Neural progenitor cell (in vitro differentiated cells): ENCODE data around the gene TMEM63C. TPM values are rescaled to one million over a fixed set of nuclear protein-coding genes. Genes with fewer than 3 reads are reported as not detected.

Experiments
- DNase-seq: peaks from one replicate; pipeline ENCODE4 v3.0.0-alpha.2; 2016; ENCODE audit warnings: low spot score
- H2AFZ ChIP-seq: fragments of 200-600 bp; sonication (generic); replicated peaks from 2 replicates; pipeline ENCODE4 v1.6.1; 2016; ENCODE audit warnings: antibody characterized with exemption
- H3F3A ChIP-seq: fragments of 200-600 bp; sonication (generic); 2 replicates; pipeline ENCODE4 v1.6.1; 2016; ENCODE audit warnings: antibody characterized with exemption, low read depth
- H3K27ac ChIP-seq: fragments of 200-600 bp; sonication (generic); 2 replicates; pipeline ENCODE4 v1.5.1; 2016; ENCODE audit warnings: mild to moderate bottlenecking
- H3K27me3 ChIP-seq: fragments of 200-600 bp; sonication (generic); 2 replicates; pipeline ENCODE4 v1.6.1; 2016; ENCODE audit warnings: mild to moderate bottlenecking, moderate library complexity
- H3K36me3 ChIP-seq: fragments of 200-600 bp; sonication (generic); 2 replicates; pipeline ENCODE4 v1.5.1; 2016
- H3K4me1 ChIP-seq: fragments of 200-600 bp; sonication (generic); 2 replicates; pipeline ENCODE4 v1.6.1; 2016; ENCODE audit warnings: mixed run types
- H3K4me2 ChIP-seq: fragments of 200-600 bp; sonication (generic); 2 replicates; pipeline ENCODE4 v1.6.1; 2016
- H3K4me3 ChIP-seq: fragments of 200-600 bp; sonication (generic); 2 replicates; pipeline ENCODE4 v1.5.1; 2016
- H3K79me2 ChIP-seq: fragments of 200-600 bp; sonication (generic); 2 replicates; pipeline ENCODE4 v1.6.1; 2016; ENCODE audit warnings: low read depth
- H3K9ac ChIP-seq: fragments of 200-600 bp; sonication (generic); 2 replicates; pipeline ENCODE4 v1.6.1; 2016
- H3K9me3 ChIP-seq: fragments of 200-600 bp; sonication (generic); 2 replicates; pipeline ENCODE4 v1.5.1; 2016; ENCODE audit warnings: low read depth
- H4K20me1 ChIP-seq: fragments of 200-600 bp; sonication (generic); 2 replicates; pipeline ENCODE4 v1.6.1; 2016; ENCODE audit warnings: low read depth
- H3K27ac Mint-ChIP-seq: 3 replicates; pipeline ENCODE4 v1.8.0; 2021; ENCODE audit warnings: mixed read lengths
- H3K27me3 Mint-ChIP-seq: 2 replicates; pipeline ENCODE4 v1.8.0; 2022; ENCODE audit warnings: low read depth, mild to moderate bottlenecking, inconsistent platforms, moderate library complexity, mixed read lengths; ENCODE audit not compliant: insufficient read depth
- H3K36me3 Mint-ChIP-seq: 3 replicates; pipeline ENCODE4 v1.8.0; 2021; ENCODE audit warnings: mixed read lengths
- H3K4me1 Mint-ChIP-seq: 3 replicates; pipeline ENCODE4 v1.8.0; 2021; ENCODE audit warnings: mixed read lengths
- H3K4me3 Mint-ChIP-seq: 3 replicates; pipeline ENCODE4 v1.8.0; 2021; ENCODE audit warnings: mild to moderate bottlenecking, moderate library complexity, mixed read lengths
- H3K9me3 Mint-ChIP-seq: 3 replicates; pipeline ENCODE4 v1.8.0; 2020; ENCODE audit warnings: mixed read lengths
- EZH2 ChIP-seq: fragments of 200-600 bp; sonication (generic); IDR thresholded peaks from 2 replicates; pipeline ENCODE4 v1.6.1; 2017; ENCODE audit warnings: antibody characterized with exemption, mild to moderate bottlenecking, moderate library complexity
- EZH2phosphoT487 ChIP-seq: fragments of 200-600 bp; sonication (generic); IDR thresholded peaks from 2 replicates; pipeline ENCODE4 v1.6.1; 2017; ENCODE audit warnings: antibody characterized with exemption
- total RNA-seq: library from RNA; depleted of rRNA; stranded (reverse); fragments of >200 nt; gene quantifications from 2 replicates; pipeline ENCODE4 v1.2.3, GENCODE V29; 2015; ENCODE audit warnings: low replicate concordance
- TF ChIP-seq, protein P1 (sequence below): fragments of 200-600 bp; sonication (generic); IDR thresholded peaks from 2 replicates; pipeline ENCODE4 v1.5.1; 2017; ENCODE audit warnings: antibody characterized with exemption, mild to moderate bottlenecking

TMEM63C gene
- total RNA-seq, 1 donor from 2014 or later = 1.5 TPM

DNA sequence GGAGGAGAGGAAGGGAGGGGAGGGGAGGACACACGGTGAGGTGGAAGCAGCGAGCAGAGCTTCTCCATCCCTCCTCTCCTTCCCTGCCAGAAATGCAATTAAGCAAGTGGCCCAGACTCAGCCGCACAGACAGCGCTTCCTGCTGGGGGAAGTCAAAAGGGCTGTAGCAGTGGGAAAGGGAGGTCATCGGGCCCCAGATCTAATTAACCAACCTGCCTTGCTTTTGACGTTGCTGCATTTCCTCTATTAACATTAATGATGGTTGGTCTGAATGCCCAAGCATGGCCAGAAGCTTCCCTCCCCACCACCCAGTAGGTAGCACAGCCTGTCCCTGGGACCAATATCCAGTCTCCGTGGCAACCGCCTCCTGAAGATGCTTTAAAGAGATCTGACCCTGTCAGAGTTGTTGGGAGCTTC lies 94.0 kb downstream of the TMEM63C start:
- H3K27ac ChIP-seq = no peak overlapping the region
- no peaks in the 10 kb centered on the region for H3K36me3 ChIP-seq
- Mint-ChIP-seq H3K27ac (no peak overlapping the region), H3K9me3 (peaks cover 10% of the 10 kb centered on the region), H3K36me3 (peaks cover 14% of the 10 kb centered on the region), H3K4me3 (no peak overlapping the region), H3K4me1 (peaks cover 23% of the 10 kb centered on the region), H3K27me3 (peaks cover 24% of the 10 kb centered on the region)
- H3K4me3 ChIP-seq = no peak overlapping the region
- DNase-seq = peak; percentile 70
- H3F3A ChIP-seq = peaks cover 11% of the 10 kb centered on the region
- peaks cover 7% of the 10 kb centered on the region for H3K4me1 ChIP-seq
- peak overlapping the region; percentile 57 for H3K4me2 ChIP-seq
- H3K9ac ChIP-seq = no peak overlapping the region
- TF ChIP-seq, protein P1, sequence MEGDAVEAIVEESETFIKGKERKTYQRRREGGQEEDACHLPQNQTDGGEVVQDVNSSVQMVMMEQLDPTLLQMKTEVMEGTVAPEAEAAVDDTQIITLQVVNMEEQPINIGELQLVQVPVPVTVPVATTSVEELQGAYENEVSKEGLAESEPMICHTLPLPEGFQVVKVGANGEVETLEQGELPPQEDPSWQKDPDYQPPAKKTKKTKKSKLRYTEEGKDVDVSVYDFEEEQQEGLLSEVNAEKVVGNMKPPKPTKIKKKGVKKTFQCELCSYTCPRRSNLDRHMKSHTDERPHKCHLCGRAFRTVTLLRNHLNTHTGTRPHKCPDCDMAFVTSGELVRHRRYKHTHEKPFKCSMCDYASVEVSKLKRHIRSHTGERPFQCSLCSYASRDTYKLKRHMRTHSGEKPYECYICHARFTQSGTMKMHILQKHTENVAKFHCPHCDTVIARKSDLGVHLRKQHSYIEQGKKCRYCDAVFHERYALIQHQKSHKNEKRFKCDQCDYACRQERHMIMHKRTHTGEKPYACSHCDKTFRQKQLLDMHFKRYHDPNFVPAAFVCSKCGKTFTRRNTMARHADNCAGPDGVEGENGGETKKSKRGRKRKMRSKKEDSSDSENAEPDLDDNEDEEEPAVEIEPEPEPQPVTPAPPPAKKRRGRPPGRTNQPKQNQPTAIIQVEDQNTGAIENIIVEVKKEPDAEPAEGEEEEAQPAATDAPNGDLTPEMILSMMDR = peak; percentile 52
- TF ChIP-seq EZH2 (no peak), EZH2phosphoT487 (no peak)
- H2AFZ ChIP-seq = no peak overlapping the region
- H3K27me3 ChIP-seq = peaks cover 34% of the 10 kb centered on the region
- H3K9me3 ChIP-seq = no peaks in the 10 kb centered on the region
- peaks cover 16% of the 10 kb centered on the region for H4K20me1 ChIP-seq
- H3K79me2 ChIP-seq = no peaks in the 10 kb centered on the region

DNA sequence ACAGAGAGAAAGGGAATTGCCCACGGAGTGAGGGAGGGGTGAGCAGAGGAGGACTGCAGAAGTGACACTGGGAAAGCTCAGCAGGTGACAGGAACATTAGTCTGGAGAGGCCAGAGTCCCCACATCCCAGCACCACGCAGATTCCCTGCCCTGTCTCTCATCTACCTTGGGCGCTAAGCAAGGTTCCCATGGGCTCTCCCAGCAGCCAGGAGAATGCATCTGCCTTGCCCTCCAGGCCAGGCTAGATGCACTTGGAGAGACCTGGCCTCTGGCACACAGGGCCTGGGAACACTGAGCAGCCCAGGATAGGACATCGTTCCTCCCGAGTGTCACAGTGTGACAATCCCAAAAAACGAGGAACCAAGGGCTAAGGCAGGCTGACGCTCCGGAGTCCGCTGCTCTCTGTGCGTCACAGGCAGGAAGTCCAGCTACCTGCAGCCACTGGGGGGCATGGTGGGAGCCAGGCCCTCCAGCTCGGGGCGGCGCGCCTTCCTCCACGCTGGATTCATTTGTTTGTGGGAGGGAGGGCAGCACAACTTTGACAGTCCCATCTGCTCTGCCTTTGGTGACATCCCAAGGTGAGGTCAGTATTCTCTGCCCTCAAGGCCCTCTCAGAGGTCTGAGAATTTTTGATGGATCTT lies 94.8 kb downstream of the TMEM63C start:
- Mint-ChIP-seq H3K4me3 (no peak overlapping the region), H3K27me3 (peaks cover 20% of the 10 kb centered on the region), H3K27ac (no peak overlapping the region), H3K36me3 (peaks cover 14% of the 10 kb centered on the region), H3K4me1 (peaks cover 28% of the 10 kb centered on the region), H3K9me3 (peaks cover 10% of the 10 kb centered on the region)
- TF ChIP-seq EZH2 (no peak), EZH2phosphoT487 (no peak)
- TF ChIP-seq, protein P1 = no peak
- H3K9me3 ChIP-seq = no peaks in the 10 kb centered on the region
- peaks cover 11% of the 10 kb centered on the region for H3F3A ChIP-seq
- H3K27me3 ChIP-seq = peaks cover 26% of the 10 kb centered on the region
- H3K79me2 ChIP-seq = no peaks in the 10 kb centered on the region
- no peak overlapping the region for H3K27ac ChIP-seq
- H3K4me2 ChIP-seq = no peak overlapping the region
- no peak overlapping the region for H3K9ac ChIP-seq
- H3K4me1 ChIP-seq = peaks cover 6% of the 10 kb centered on the region
- no peak overlapping the region for H3K4me3 ChIP-seq
- H2AFZ ChIP-seq = no peak overlapping the region
- no peak for DNase-seq
- peaks cover 16% of the 10 kb centered on the region for H4K20me1 ChIP-seq
- H3K36me3 ChIP-seq = no peaks in the 10 kb centered on the region

DNA sequence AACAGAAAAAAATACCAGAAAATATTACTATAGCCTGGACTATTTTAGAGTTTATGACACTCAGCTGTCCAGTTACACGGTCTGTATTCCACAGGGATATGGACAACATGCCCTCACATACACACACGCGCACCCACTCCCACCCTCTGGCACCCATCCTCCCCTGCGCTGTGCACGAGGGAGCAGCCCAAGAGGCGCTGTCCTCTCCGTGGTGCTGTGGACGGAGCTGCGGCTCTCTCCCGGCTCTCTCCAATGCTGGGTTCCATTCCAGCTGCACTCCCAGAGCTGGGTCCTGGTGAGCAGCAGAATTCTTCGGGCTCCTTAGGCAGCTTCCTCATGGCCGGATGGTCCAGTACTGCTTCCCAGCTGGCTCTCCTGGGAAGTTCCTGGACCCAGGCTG lies 95.4 kb downstream of the TMEM63C start:
- H3K4me2 ChIP-seq = no peak overlapping the region
- H3K27me3 Mint-ChIP-seq = peaks cover 15% of the 10 kb centered on the region
- H3K4me1 Mint-ChIP-seq = peaks cover 33% of the 10 kb centered on the region
- H3K4me3 ChIP-seq = no peak overlapping the region
- no peaks in the 10 kb centered on the region for H3K36me3 ChIP-seq
- DNase-seq = no peak
- H3K27ac Mint-ChIP-seq = no peak overlapping the region
- TF ChIP-seq, protein P1 = no peak
- no peak for TF ChIP-seq EZH2phosphoT487
- TF ChIP-seq EZH2 = no peak
- H3K4me3 Mint-ChIP-seq = peak overlapping the region; percentile 57
- no peaks in the 10 kb centered on the region for H3K79me2 ChIP-seq
- H3K9ac ChIP-seq = no peak overlapping the region
- H3K9me3 ChIP-seq = no peaks in the 10 kb centered on the region
- H3K9me3 Mint-ChIP-seq = peaks cover 10% of the 10 kb centered on the region
- H3F3A ChIP-seq = peaks cover 11% of the 10 kb centered on the region
- H2AFZ ChIP-seq = no peak overlapping the region
- peaks cover 16% of the 10 kb centered on the region for H4K20me1 ChIP-seq
- H3K36me3 Mint-ChIP-seq = peaks cover 14% of the 10 kb centered on the region
- no peak overlapping the region for H3K27ac ChIP-seq
- peaks cover 6% of the 10 kb centered on the region for H3K4me1 ChIP-seq
- peaks cover 21% of the 10 kb centered on the region for H3K27me3 ChIP-seq
